HFF-Myc (cell line): Measurements from ENCODE around the gene UPK3A.

Source experiments
- DNase-seq: peaks from one replicate; pipeline ENCODE4 v3.0.0-alpha.2; 2011; ENCODE audit warnings: low read depth; ENCODE audit errors: extremely low read depth
- H3K4me3 ChIP-seq: replicated peaks from 2 replicates; pipeline ENCODE4 v1.5.1; 2011; ENCODE audit warnings: low read depth, mild to moderate bottlenecking, control low read depth, low read length
- TF ChIP-seq, protein P1 (sequence below): IDR thresholded peaks from 2 replicates; pipeline ENCODE4 v1.5.1; 2012; ENCODE audit warnings: mild to moderate bottlenecking, low read depth, low read length, control low read depth; ENCODE audit errors: missing control alignments

The UPK3A gene

GRCh38 chr22:45331486-45331885 lies 46.7 kb downstream of the UPK3A start:
- TF ChIP-seq, protein P1, sequence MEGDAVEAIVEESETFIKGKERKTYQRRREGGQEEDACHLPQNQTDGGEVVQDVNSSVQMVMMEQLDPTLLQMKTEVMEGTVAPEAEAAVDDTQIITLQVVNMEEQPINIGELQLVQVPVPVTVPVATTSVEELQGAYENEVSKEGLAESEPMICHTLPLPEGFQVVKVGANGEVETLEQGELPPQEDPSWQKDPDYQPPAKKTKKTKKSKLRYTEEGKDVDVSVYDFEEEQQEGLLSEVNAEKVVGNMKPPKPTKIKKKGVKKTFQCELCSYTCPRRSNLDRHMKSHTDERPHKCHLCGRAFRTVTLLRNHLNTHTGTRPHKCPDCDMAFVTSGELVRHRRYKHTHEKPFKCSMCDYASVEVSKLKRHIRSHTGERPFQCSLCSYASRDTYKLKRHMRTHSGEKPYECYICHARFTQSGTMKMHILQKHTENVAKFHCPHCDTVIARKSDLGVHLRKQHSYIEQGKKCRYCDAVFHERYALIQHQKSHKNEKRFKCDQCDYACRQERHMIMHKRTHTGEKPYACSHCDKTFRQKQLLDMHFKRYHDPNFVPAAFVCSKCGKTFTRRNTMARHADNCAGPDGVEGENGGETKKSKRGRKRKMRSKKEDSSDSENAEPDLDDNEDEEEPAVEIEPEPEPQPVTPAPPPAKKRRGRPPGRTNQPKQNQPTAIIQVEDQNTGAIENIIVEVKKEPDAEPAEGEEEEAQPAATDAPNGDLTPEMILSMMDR: no peak
- no peak for DNase-seq
- H3K4me3 ChIP-seq: no peak overlapping the region

DNA sequence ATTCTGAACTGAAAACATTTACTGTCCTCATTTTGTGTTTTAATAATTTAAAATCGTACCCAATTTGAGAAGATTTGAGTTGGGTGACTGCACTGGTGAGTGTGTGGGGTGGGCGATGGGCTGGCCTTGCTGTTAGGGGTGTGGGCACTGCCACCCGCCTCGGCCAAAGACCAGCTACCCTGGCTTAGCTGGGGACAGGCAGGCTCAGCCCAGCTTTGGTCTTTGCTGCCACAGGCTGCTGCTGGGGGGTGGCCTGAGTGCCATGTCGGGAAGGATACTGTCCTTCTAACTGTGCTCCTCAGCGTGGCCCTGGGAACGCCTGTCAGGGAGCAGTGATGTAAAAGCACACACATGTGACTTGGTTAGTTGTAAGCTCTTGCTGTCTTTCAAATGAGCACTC lies 47.3 kb downstream of the UPK3A start:
- DNase-seq: no peak
- no peak overlapping the region for H3K4me3 ChIP-seq
- TF ChIP-seq, protein P1: no peak

DNA sequence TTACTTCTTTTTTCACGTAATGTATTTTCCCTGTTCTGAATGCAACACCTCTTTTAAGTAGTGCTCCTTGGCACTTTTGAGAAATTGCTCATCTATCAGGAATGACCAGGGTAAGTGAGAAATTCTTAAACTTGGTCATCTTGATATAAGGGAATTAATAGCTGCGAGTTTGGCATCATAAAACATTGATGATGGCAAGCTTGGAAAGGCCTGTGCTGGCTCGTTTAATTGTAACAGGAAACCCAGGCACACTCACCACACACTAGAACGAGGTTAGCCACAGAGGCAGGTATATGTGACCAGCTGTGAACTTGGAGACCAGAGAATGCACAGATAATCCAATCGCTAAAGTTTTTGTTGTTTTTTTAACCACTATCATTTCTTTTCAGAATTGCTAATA lies 49.3 kb downstream of the UPK3A start:
- TF ChIP-seq, protein P1: no peak
- no peak overlapping the region for H3K4me3 ChIP-seq
- no peak for DNase-seq

DNA sequence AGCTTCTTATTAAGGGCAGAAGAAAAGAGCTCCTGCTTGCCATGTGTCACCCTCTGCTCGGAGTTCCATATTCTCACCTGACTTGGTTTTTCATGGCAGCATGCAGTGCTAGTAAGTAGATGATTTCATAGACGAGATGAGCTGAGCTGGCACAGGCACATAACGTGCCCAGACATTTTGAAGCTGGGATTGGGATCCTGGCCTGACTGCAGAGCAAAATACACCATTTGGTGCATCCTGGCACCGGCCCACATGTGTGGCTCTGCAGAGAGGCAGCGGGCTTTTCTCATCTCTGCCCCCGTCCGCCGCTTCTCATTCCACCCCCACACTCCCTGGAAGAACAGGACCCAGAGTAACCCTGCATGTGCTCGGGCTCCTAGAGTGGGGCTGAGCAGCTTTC lies 49.8 kb downstream of the UPK3A start:
- no peak overlapping the region for H3K4me3 ChIP-seq
- no peak for DNase-seq
- TF ChIP-seq, protein P1: no peak

GRCh38 chr22:45335021-45335818 lies 50.5 kb downstream of the UPK3A start:
- no peak for DNase-seq
- no peak overlapping the region for H3K4me3 ChIP-seq
- TF ChIP-seq, protein P1: peak; percentile 6

DNA sequence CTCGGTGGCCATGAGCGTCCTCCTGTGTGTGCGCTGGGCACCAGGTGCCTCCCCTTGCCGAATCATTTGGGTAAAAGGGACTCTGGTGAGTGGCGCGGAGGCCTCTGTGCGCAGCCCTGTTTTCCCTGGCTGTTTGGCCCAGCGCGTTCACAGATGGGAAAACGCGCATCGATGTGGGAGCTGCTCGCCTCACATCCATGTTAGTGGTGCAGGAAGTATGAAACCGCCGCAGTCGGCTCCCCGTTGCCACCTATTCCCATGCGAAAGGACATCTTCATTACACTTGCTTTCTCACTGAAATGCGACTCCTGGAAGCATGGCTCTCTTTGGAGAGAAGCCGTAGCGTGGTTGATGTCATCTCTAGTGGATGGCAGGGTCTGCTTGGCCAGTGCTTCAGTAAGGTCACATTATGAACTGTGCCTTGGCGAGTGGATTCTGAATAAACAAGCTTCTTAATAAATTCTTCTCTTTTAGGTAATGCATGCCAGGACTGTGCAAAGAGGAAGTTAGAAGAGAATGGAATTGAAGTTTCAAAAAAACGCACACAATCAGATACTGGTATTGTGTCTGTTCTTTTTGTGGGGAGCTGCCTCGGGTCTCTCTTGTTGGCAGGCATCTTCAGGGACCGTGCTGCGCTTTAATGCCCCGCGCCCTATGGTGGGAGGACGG lies 51.2 kb downstream of the UPK3A start:
- TF ChIP-seq, protein P1: no peak
- no peak for DNase-seq
- no peak overlapping the region for H3K4me3 ChIP-seq
